ENCODE data around the gene OR51V1.

DNA sequence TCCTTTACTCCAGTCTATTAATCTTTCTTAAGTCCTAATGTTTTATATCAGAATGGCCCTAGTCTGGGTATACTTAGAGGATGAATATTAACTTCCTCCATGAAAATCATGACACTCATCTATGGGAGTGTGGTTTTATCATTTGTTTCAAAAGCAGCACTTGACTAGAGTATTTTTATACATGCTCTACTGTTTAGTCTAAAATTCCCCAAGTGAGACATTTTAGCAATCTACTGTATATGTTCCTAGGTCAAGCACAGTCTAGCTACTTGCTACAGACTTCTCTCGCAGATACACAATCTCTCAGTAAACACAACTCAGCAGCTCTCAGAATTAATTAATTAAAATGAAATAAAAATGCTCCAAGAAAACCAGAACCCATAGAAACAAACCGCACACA lies 29.3 kb upstream of the OR51V1 start:
- TF ChIP-seq, protein P1, sequence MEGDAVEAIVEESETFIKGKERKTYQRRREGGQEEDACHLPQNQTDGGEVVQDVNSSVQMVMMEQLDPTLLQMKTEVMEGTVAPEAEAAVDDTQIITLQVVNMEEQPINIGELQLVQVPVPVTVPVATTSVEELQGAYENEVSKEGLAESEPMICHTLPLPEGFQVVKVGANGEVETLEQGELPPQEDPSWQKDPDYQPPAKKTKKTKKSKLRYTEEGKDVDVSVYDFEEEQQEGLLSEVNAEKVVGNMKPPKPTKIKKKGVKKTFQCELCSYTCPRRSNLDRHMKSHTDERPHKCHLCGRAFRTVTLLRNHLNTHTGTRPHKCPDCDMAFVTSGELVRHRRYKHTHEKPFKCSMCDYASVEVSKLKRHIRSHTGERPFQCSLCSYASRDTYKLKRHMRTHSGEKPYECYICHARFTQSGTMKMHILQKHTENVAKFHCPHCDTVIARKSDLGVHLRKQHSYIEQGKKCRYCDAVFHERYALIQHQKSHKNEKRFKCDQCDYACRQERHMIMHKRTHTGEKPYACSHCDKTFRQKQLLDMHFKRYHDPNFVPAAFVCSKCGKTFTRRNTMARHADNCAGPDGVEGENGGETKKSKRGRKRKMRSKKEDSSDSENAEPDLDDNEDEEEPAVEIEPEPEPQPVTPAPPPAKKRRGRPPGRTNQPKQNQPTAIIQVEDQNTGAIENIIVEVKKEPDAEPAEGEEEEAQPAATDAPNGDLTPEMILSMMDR (IDR thresholded peaks at IDR 0.05; ENCODE audit: low read depth, low read length) = no peak
- no peak for TF ChIP-seq POLR2A (IDR thresholded peaks at IDR 0.05; ENCODE audit: extremely low read depth, insufficient read length)
- TF ChIP-seq, protein P2, sequence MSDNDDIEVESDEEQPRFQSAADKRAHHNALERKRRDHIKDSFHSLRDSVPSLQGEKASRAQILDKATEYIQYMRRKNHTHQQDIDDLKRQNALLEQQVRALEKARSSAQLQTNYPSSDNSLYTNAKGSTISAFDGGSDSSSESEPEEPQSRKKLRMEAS (IDR thresholded peaks at IDR 0.05; ENCODE audit: low read depth, low read length) = no peak

All from NB4 (cell line).